Activated naive CD4-positive, alpha-beta T cell treated with anti-CD3 and anti-CD28 coated beads, Interleukin-2, amount 50 U/mL, for 72 hours (primary cell): Measurements from ENCODE around the gene HORMAD2. TPM values are rescaled to one million over a fixed set of nuclear protein-coding genes. Genes with fewer than 3 reads are reported as not detected.
"Not testable (repeated sequence)": the region's sequence is repeated elsewhere in the genome, so short reads cannot be mapped to it uniquely, and the experiment has no call there.

Experiments used
- ATAC-seq, 2 donors: fragments of 150-1000 bp; cut with Tn5 transposase; 2 replicates each; pipeline ENCODE4 v1.10.0; 2021; ENCODE audit warnings: mild to moderate bottlenecking in 2 of 2, moderate library complexity in 2 of 2
- DNase-seq, 2 donors: peaks; one replicate each; pipeline ENCODE4 v3.0.0; 2021 to 2022; ENCODE audit warnings: low spot score in 2 of 2
- H3K27ac Mint-ChIP-seq, 2 donors: one replicate each; pipeline ENCODE4 v1.8.0; 2022; ENCODE audit warnings: mild to moderate bottlenecking in 2 of 2, mixed read lengths in 2 of 2
- H3K36me3 Mint-ChIP-seq, 2 donors: one replicate each; pipeline ENCODE4 v1.8.0; 2022; ENCODE audit warnings: mixed read lengths in 2 of 2
- H3K9me3 Mint-ChIP-seq, 2 donors: one replicate each; pipeline ENCODE4 v1.8.0; 2022; ENCODE audit warnings: mixed read lengths in 2 of 2
- total RNA-seq, 2 donors: library from RNA; stranded (reverse); gene quantifications; one replicate each; pipeline ENCODE4 v1.2.3, GENCODE V29; 2022

HORMAD2 gene
- total RNA-seq, 2 donors from 2014 or later = 0.27 TPM; not detected in 1

- H3K27ac Mint-ChIP-seq = no peak overlapping the region
- peaks cover 0 to 9% of the 10 kb centered on the region in 2 donors for H3K36me3 Mint-ChIP-seq
- ATAC-seq (no peak), DNase-seq (no peak)
- H3K9me3 Mint-ChIP-seq = no peaks in the 10 kb centered on the region
Measured at GRCh38 chr22:30201945-30202344, 121.7 kb downstream of the HORMAD2 start.

GRCh38 chr22:30202531-30203006 is 122.3 kb downstream of the HORMAD2 start:
- ATAC-seq (no peak), DNase-seq (no peak)
- no peak overlapping the region for H3K27ac Mint-ChIP-seq
- H3K36me3 Mint-ChIP-seq = peaks cover 0 to 9% of the 10 kb centered on the region in 2 donors
- H3K9me3 Mint-ChIP-seq = no peaks in the 10 kb centered on the region

GRCh38 chr22:30204015-30204741 is 123.9 kb downstream of the HORMAD2 start:
- no peak for ATAC-seq
- Mint-ChIP-seq H3K9me3 (no peaks in the 10 kb centered on the region), H3K27ac (no peak overlapping the region), H3K36me3 (peaks cover 0 to 9% of the 10 kb centered on the region in 2 donors)
- DNase-seq = no peak

- Mint-ChIP-seq H3K9me3 (no peaks in the 10 kb centered on the region), H3K27ac (no peak overlapping the region), H3K36me3 (peaks cover 0 to 9% of the 10 kb centered on the region in 2 donors)
- no peak for DNase-seq
- no peak for ATAC-seq
Measured at GRCh38 chr22:30204742-30205111, 124.5 kb downstream of the HORMAD2 start.

GRCh38 chr22:30205281-30206115 is 125.2 kb downstream of the HORMAD2 start:
- no peak for DNase-seq
- peaks cover 0 to 9% of the 10 kb centered on the region in 2 donors for H3K36me3 Mint-ChIP-seq
- H3K9me3 Mint-ChIP-seq = no peaks in the 10 kb centered on the region
- H3K27ac Mint-ChIP-seq = no peak overlapping the region
- no peak for ATAC-seq

- H3K9me3 Mint-ChIP-seq = no peaks in the 10 kb centered on the region
- peaks cover 0 to 4% of the 10 kb centered on the region in 2 donors for H3K36me3 Mint-ChIP-seq
- H3K27ac Mint-ChIP-seq = no peak overlapping the region
- ATAC-seq = no peak
- DNase-seq = no peak
Measured at GRCh38 chr22:30206944-30207343, 126.7 kb downstream of the HORMAD2 start.

- peak overlapping the region in 1 of 2 donors; percentile 4 for H3K27ac Mint-ChIP-seq
- DNase-seq (no peak), ATAC-seq (no peak)
- H3K36me3 Mint-ChIP-seq = peaks cover 0 to 4% of the 10 kb centered on the region in 2 donors
- H3K9me3 Mint-ChIP-seq = no peaks in the 10 kb centered on the region
Measured at GRCh38 chr22:30208631-30209603, 128.7 kb downstream of the HORMAD2 start.

- Mint-ChIP-seq H3K27ac (peak overlapping the region in 1 of 2 donors; percentile 17), H3K36me3 (peaks cover 0 to 4% of the 10 kb centered on the region in 2 donors), H3K9me3 (no peaks in the 10 kb centered on the region)
- DNase-seq = no peak
- no peak for ATAC-seq
Measured at GRCh38 chr22:30209642-30210041, 129.4 kb downstream of the HORMAD2 start.

- H3K36me3 Mint-ChIP-seq = peaks cover 0 to 4% of the 10 kb centered on the region in 2 donors
Measured at GRCh38 chr22:30210235-30210909, 130.1 kb downstream of the HORMAD2 start.

GRCh38 chr22:30211124-30211820 is 131.0 kb downstream of the HORMAD2 start:
- Mint-ChIP-seq H3K9me3 (no peaks in the 10 kb centered on the region), H3K36me3 (peaks cover 0 to 4% of the 10 kb centered on the region in 2 donors), H3K27ac (no peak overlapping the region)
- DNase-seq = no peak
- ATAC-seq = no peak

More at GRCh38 chr22:30210235-30210909, 130.1 kb downstream of the HORMAD2 start:
- DNase-seq = no peak
- no peak for ATAC-seq
- H3K27ac Mint-ChIP-seq = peak overlapping the region in 1 of 2 donors; percentile 17
- no peaks in the 10 kb centered on the region for H3K9me3 Mint-ChIP-seq

- Mint-ChIP-seq H3K36me3 (peaks cover 0 to 4% of the 10 kb centered on the region in 2 donors), H3K27ac (peak overlapping the region in 1 of 2 donors; percentile 65), H3K9me3 (no peaks in the 10 kb centered on the region)
- peak; percentile 86 to 93 for ATAC-seq
- DNase-seq = peak in 1 of 2 donors; percentile 33
Measured at GRCh38 chr22:30212363-30212995, 132.2 kb downstream of the HORMAD2 start.

- no peaks in the 10 kb centered on the region for H3K9me3 Mint-ChIP-seq
- peak overlapping the region in 1 of 2 donors; percentile 65 for H3K27ac Mint-ChIP-seq
- ATAC-seq = peak in 1 of 2 donors; percentile 28
- DNase-seq = no peak
- H3K36me3 Mint-ChIP-seq = peaks cover 0 to 4% of the 10 kb centered on the region in 2 donors
Measured at GRCh38 chr22:30212996-30213441, 132.8 kb downstream of the HORMAD2 start.

- H3K27ac Mint-ChIP-seq = peak overlapping the region; percentile 11 to 50
- ATAC-seq (no peak), DNase-seq (no peak)
- H3K9me3 Mint-ChIP-seq = no peaks in the 10 kb centered on the region
- H3K36me3 Mint-ChIP-seq = peaks cover 0 to 4% of the 10 kb centered on the region in 2 donors
Measured at GRCh38 chr22:30214703-30215407, 134.6 kb downstream of the HORMAD2 start.

GRCh38 chr22:30216272-30216671 is 136.0 kb downstream of the HORMAD2 start:
- H3K27ac Mint-ChIP-seq, DNase-seq, ATAC-seq, H3K9me3 Mint-ChIP-seq, H3K36me3 Mint-ChIP-seq: not testable (repeated sequence)
